Pancreas (tissue), 10 donors: ENCODE data around the gene FNDC8. TPM values are rescaled to one million over a fixed set of nuclear protein-coding genes. Genes with fewer than 3 reads are reported as not detected.

Experiments used
- ATAC-seq, 4 donors: fragments of 200-7000 bp; cut with Tn5 transposase; one replicate each; pipeline versions ENCODE4 v1.8.0 to v1.9.1; 2020; ENCODE audit warnings: mild to moderate bottlenecking in 4 of 4, moderate library complexity in 4 of 4
- DNase-seq, 6 donors: peaks; one replicate each; pipeline ENCODE4 v3.0.0-alpha.2; 2020
- FAIRE-seq: peaks from 2 replicates; lab custom pipeline; 2012; peaks lifted over from hg19 to GRCh38; lab: Jason Lieb, UNC
- H3K27ac ChIP-seq, 4 donors: fragments of 200-600 bp; sonication (generic); 1 replicate in 3 of 4; 2 replicates in 1 of 4; pipeline versions ENCODE4 v1.5.0 to v1.8.0; 2020
- H3K27me3 ChIP-seq, 4 donors: fragments of 200-600 bp; one replicate each; pipeline ENCODE4 v1.8.0; 2021
- H3K36me3 ChIP-seq, 3 donors: fragments of 200-600 bp; sonication (generic) in 1 of 3; one replicate each; pipeline versions ENCODE4 v1.5.0 to v1.8.0; 2020 to 2021
- H3K4me1 ChIP-seq, 3 donors: fragments of 200-600 bp; one replicate each; pipeline ENCODE4 v1.8.0; 2021
- H3K4me3 ChIP-seq, 4 donors: fragments of 200-600 bp; sonication (generic) in 2 of 4; one replicate each; pipeline versions ENCODE4 v1.5.0 to v1.8.0; 2020 to 2021
- H3K9me3 ChIP-seq, 4 donors: fragments of 200-600 bp; one replicate each; pipeline ENCODE4 v1.8.0; 2021
- WGBS, 2 donors: extraction: QIAGEN DNeasy Blood & Tissue Kit; methylation state at CpG; one replicate each; pipeline ENCODE4 v1.1.7; 2013; 5-methylcytosine and 5-hydroxymethylcytosine counted together
- intact Hi-C, 3 donors: fragments of 100-400 bp; cut with DNase I; formaldehyde crosslinking; loops; one replicate each; pipeline versions ENCODE4 v1.11.1 to v1.14.2; 2022
- polyA plus RNA-seq, 2 donors: library from polyadenylated mRNA; stranded (reverse); fragments of 200-250 nt; gene quantifications; one replicate each; pipeline ENCODE4 v1.2.3, GENCODE V29; 2013
- total RNA-seq, 6 donors: library from RNA; stranded (reverse); fragmentation: NEBNext Ultra II Directional in 4 of 6; extraction: Animal tissue kit (Norgen Biotek cat#: 25700) in 4 of 6; gene quantifications; one replicate each; pipeline versions ENCODE4 v1.2.1 to v1.2.4, GENCODE V29; 2021 to 2023
- TF ChIP-seq, protein P1 (sequence below), 4 donors: fragments of 200-600 bp; sonication (generic) in 3 of 4; IDR thresholded peaks; one replicate each; pipeline versions ENCODE4 v1.5.0 to v1.8.0; 2021; ENCODE audit warnings: antibody characterized with exemption in 4 of 4
- donor health status: healthy with polysubstance abuse.
- donor health status: DM: no; HTN: no; CAD: no; lungs with moderate emphysema.
- donor health status: DM: no; HTN: no; CAD: no.
- donor health status: control.
- donor health status: control.
- donor health status: Bipolar disorder and iron deficiency.
- donor health status: DM: yes; HTN: yes; CAD: no.
- donor health status: DM: no; HTN: no; CAD: no.
- donor health status: DM: no; HTN: no; CAD: no.
- donor health status: DM: yes; HTN: yes; CAD: no.

Gene FNDC8
- total and polyA plus RNA-seq, 8 donors, result not detected

- Histone ChIP-seq H3K36me3 (peaks cover 0 to 27% (median 11%) of the 10 kb centered on the region in 3 donors), H3K27me3 (no peaks in the 10 kb centered on the region), H3K4me1 (no peaks in the 10 kb centered on the region), H3K4me3 (no peak overlapping the region), H3K9me3 (no peaks in the 10 kb centered on the region), H3K27ac (no peak overlapping the region)
- ATAC-seq (no peak), DNase-seq (no peak), FAIRE-seq (no peak)
- intact Hi-C loops, result loop anchor here in 1 of 3 donors (10.0 kb wide), 1 partner anchor 135 kb away; no protein-coding TSS in a partner anchor
- TF ChIP-seq, protein P1, sequence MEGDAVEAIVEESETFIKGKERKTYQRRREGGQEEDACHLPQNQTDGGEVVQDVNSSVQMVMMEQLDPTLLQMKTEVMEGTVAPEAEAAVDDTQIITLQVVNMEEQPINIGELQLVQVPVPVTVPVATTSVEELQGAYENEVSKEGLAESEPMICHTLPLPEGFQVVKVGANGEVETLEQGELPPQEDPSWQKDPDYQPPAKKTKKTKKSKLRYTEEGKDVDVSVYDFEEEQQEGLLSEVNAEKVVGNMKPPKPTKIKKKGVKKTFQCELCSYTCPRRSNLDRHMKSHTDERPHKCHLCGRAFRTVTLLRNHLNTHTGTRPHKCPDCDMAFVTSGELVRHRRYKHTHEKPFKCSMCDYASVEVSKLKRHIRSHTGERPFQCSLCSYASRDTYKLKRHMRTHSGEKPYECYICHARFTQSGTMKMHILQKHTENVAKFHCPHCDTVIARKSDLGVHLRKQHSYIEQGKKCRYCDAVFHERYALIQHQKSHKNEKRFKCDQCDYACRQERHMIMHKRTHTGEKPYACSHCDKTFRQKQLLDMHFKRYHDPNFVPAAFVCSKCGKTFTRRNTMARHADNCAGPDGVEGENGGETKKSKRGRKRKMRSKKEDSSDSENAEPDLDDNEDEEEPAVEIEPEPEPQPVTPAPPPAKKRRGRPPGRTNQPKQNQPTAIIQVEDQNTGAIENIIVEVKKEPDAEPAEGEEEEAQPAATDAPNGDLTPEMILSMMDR (IDR thresholded peaks at IDR 0.05), result no peak
- 86 to 93% methylated on average over 5 of the region's 5 CpGs for WGBS, 2 donors
Observed at GRCh38 chr17:35129973-35130351, 8.5 kb downstream of the FNDC8 start.

- WGBS, 2 donors, result 94 to 100% methylated on average over 3 of the region's 3 CpGs
- peaks cover 0 to 31% (median 14%) of the 10 kb centered on the region in 3 donors for H3K36me3 ChIP-seq
- H3K27me3 ChIP-seq, result no peaks in the 10 kb centered on the region
- no peak overlapping the region for H3K4me3 ChIP-seq
- intact Hi-C loops, result no loop called here
- no peak for DNase-seq
- TF ChIP-seq, protein P1 (IDR thresholded peaks at IDR 0.05), result no peak
- ATAC-seq, result peak in 1 of 4 donors; percentile 12
- no peaks in the 10 kb centered on the region for H3K9me3 ChIP-seq
- no peak overlapping the region for H3K27ac ChIP-seq
- FAIRE-seq, result no peak
- no peaks in the 10 kb centered on the region for H3K4me1 ChIP-seq
Observed at GRCh38 chr17:35130392-35130791, 9.0 kb downstream of the FNDC8 start.

- peaks cover 0 to 49% (median 28%) of the 10 kb centered on the region in 3 donors for H3K36me3 ChIP-seq
- no peak for FAIRE-seq
- no peak for ATAC-seq
- no peaks in the 10 kb centered on the region for H3K4me1 ChIP-seq
- intact Hi-C loops, result no loop called here
- TF ChIP-seq, protein P1 (IDR thresholded peaks at IDR 0.05), result no peak
- WGBS, 2 donors, result 69 to 73% methylated on average over 10 of the region's 10 CpGs
- H3K27ac ChIP-seq, result no peak overlapping the region
- no peaks in the 10 kb centered on the region for H3K27me3 ChIP-seq
- no peak overlapping the region for H3K4me3 ChIP-seq
- no peaks in the 10 kb centered on the region for H3K9me3 ChIP-seq
- DNase-seq, result no peak
Observed at GRCh38 chr17:35132099-35132498, 10.7 kb downstream of the FNDC8 start.

DNA sequence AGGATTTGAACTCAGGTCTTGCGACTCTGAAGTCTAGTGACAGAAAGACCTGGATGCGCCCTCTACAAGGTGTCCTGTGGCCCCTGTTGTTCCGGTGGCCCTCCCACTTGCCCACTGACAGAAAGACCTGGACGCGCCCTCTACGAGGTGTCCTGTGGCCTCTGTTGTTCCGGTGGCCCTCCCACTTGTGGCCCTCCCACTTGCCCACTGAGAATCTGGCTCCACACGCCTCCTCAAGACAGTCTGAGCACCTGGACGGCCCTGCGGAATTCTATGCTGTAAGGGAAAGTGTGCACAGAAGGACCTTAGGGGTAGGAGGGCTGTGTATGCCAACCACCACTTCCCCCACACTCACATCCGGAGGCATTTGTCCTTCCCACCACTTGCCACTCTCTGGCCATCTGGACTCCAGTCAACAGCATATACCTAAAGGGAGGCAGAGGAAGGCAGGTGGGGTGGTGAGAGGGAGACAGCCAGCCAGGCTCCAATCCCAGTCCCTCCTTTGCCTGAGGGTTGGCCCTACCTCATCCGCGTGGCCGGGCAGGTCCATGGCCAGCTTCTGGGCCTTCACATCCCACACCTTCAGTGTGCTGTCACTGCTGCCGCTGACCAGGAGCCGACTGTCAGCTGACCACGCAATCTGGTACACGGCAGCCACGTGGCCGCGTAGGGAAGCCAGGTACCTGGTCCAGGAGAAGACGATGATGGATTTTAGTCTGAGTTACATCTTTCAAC lies 11.6 kb downstream of the FNDC8 start:
- DNase-seq, result no peak
- WGBS, 2 donors, result 92 to 94% methylated on average over 22 of the region's 22 CpGs
- ATAC-seq, result no peak
- Histone ChIP-seq H3K27me3 (no peaks in the 10 kb centered on the region), H3K9me3 (no peaks in the 10 kb centered on the region), H3K4me3 (no peak overlapping the region), H3K27ac (no peak overlapping the region), H3K36me3 (peaks cover 0 to 57% (median 36%) of the 10 kb centered on the region in 3 donors), H3K4me1 (no peaks in the 10 kb centered on the region)
- intact Hi-C loops, result no loop called here
- FAIRE-seq, result no peak
- TF ChIP-seq, protein P1 (IDR thresholded peaks at IDR 0.05), result no peak

DNA sequence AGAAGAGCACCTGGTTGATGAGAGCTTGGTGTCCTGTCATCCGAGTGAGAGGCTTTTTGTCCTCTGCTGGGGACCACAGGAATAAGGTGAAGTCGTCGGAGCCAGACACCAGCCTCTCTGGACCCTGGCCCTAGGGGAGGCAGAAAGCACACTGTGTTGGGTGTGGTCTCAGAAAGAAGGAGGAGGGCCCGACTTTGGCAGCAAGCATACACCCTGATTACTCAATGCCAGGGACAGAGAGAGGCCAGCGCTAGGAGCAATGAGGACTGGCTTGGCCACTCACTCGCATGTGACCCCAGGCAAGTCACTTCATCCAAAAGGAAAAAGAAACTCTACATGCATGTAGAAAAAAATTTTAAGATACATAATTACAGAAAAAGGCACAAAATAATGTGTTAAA lies 13.9 kb downstream of the FNDC8 start:
- WGBS, 2 donors, result 84 to 90% methylated on average over 6 of the region's 6 CpGs
- peaks cover 6 to 68% (median 36%) of the 10 kb centered on the region in 3 donors for H3K36me3 ChIP-seq
- H3K27me3 ChIP-seq, result no peaks in the 10 kb centered on the region
- no peak overlapping the region for H3K27ac ChIP-seq
- ATAC-seq (no peak), FAIRE-seq (no peak), DNase-seq (no peak)
- no peaks in the 10 kb centered on the region for H3K9me3 ChIP-seq
- no peak overlapping the region for H3K4me3 ChIP-seq
- intact Hi-C loops, result no loop called here
- no peaks in the 10 kb centered on the region for H3K4me1 ChIP-seq
- TF ChIP-seq, protein P1 (IDR thresholded peaks at IDR 0.05), result no peak
